ENCODE results near the gene CASP8.
"Not testable (repeated sequence)": the region's sequence is repeated elsewhere in the genome, so short reads cannot be mapped to it uniquely, and the experiment has no call there.

CASP8 gene

GRCh38 chr2:201270293-201271001 lies 10.1 kb downstream of the CASP8 start:
- no peak for DNase-seq

DNA sequence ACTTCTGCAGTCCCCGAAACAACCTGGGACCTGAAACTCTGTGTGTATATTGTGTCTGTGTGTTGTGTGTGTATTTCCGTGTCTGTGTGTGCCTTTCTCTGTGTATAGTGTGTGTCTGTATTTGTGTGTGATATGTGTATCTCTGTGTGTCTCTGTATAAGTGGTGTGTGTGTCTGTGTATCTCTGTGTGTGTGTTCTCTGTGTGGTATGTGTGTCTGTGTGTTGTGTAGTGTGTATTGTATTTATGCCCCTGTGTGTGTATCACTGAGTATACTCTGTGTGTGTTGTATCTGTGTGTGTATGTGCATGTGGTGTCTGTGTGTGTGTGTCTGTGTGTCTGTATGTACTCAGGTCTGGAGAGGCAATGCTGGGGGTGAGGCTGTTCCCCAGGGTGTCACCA lies 11.6 kb downstream of the CASP8 start:
- DNase-seq = no peak

DNA sequence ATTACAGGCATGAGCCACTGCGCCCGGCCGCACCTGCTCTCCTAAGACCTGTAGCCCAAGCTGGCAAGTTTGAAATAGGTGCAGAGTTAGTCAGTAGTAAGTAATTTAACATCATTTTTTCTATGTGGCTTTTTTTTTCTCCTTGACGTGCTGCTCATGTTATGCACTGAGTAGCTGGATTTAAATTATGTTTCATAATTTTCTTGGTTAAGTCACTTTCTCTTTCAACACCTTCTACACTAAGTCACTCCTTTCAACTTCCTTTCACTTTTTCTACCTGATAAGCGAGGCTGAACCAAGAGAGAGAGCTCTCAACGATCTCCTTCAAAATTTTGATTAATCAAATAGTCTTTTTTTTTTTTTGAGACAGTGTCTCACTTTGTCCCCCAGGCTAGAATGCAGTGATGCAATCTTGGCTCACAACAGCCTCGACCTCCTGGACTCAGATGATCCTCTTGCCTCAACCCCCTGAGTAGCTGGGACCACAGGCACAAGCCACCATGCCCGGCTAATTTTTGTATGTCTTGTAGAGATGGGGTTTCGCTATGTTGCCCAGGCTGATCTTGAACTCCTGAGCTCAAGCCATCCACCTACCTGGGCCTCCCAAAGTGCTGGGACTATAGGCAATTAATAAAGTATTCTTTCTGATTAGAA lies 13.1 kb downstream of the CASP8 start:
- DNase-seq = no peak

DNA sequence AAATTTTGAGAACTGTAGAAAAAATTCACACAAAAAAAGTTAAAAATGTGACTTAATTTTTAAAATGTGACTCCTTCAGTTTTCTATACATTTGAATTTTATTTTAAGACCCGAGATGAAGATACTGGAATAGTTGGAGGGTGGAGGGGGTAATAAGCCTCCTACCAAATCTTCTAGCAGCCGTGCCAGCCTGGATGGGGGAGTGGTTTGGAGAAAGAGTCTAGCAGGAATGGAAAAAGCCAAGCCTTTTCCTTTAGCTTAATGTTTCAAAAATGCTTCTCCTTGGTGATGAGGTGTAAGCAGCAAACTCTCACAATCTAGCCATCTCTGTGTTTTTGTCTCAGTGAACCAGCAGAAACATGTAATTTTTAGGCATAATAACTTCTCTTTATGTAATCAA lies 14.7 kb downstream of the CASP8 start:
- no peak for DNase-seq

DNA sequence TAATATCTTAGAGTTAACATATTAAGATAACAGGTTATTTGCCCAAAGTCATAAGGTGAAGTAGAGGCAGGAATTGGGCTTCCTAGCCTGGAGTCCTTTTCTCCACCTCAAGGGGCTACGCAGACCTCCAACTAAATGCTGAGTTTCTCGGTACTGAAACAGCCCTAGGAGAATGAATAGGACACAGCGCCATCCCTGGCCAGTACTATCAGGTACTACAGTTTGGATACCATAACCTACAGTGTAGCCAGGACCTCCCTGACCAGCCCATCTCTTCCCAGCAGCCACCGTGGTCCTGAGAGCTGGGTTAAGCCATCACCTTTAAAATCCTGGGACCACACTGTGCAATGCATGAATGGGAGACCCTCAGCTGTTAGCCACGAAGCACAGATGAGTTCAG lies 15.7 kb downstream of the CASP8 start:
- DNase-seq = no peak

DNA sequence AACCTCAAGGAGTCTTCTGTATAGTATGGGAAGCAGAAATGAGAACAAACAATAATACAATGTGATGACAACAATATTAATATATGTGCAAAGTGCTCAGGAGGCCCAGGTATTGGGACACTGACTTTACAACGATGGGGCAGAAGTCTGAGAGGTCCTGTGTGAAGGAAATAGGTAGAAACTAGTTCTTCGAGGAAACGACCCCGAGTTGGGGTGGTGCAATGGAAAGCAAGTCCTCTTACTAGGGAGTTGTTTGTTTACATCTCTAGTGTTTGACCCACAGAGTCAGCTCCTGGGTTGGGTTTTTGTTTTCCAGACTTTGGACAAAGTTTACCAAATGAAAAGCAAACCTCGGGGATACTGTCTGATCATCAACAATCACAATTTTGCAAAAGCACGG lies 16.2 kb downstream of the CASP8 start:
- no peak for DNase-seq

GRCh38 chr2:201279079-201279478 lies 18.7 kb downstream of the CASP8 start:
- DNase-seq = no peak

DNA sequence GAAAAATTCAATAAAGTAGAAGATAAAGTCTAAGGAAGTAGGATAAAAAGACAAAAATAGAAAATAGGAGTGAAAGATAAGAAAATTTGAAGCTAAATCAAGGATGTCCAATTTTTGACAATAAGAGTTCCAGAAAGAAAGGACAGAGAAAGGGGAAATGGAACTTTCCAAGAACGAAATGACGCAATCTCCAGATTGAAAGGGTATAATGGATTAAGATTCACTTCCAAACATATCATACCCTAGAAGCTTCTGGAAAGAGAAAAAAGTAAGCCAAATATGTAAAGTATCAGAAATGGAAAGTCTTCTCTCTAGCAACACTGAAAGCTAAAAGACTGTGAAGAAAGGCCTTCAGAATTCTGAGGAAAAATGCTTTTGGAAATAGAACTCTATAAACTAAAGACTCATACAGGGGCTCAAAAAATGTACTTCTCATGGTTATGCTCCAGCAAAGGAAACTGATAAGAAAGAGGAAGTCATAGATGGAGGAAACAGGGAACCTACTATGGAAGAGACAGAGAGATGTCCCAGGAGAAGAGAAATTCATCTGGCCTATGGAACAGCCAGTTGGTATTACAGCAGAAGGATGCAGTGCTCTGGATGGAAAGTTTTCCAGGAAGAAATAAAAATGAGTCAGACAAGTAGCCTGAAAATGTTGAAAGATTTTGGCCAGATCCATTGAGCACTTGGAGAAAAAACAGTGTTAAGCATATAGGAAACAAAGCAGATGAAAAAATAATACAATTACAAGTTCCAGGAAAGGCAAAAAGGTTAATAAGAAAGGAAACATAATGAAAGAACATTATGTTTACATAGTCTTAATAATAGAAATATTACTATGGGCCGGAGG lies 20.1 kb downstream of the CASP8 start:
- DNase-seq = no peak

- DNase-seq = no peak
These were observed 25.2 kb downstream of the CASP8 start for GRCh38 chr2:201285499-201285898.

DNA sequence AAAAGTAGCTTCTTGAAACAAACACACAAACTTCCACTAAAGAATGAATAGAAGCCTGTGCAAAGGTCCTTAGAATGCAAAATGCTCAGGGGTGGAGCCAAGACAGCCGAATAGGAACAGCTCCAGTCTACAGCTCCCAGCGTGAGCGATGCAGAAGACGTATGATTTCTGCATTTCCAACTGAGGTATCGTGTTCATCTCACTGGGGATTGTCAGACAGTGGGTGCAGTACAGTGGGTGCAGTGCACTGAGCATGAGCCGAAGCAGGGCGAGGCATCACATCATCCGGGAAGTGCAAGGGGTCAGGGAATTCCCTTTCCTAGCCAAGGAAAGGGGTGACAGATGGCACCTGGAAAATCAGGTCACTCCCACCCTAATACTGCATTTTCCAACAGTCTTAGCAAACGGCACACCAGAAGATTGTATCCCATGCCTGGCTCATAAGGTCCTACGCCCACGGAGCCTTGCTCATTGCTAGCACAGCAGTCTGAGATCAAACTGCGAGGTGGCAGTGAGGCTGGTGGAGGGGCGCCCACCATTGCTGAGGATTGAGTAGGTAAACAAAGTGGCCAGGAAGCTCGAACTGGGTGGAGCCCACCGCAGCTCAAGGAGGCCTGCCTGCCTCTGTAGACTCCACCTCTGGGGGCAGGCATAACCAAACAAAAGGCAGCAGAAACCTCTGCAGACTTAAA lies 30.3 kb downstream of the CASP8 start:
- DNase-seq = not testable (repeated sequence)

- DNase-seq = no peak
These were observed 38.2 kb downstream of the CASP8 start for GRCh38 chr2:201298462-201299052.

DNA sequence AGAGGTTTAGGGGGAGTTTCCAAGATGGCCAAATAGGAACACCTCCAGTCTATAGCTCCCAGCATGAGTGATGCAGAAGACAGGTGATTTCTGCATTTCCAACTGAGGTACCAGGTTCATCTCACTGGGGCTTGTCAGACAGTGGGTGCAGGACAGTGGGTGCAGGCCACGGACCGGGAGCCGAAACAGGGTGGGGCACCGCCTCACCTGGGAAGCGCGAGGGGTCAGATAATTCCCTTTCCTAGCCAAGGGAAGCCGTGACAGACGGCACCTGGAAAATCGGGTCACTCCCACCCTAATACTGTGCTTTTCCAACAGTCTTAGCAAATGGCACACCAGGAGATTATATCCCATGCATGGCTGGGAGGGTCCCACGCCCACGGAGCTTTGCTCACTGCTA lies 39.6 kb downstream of the CASP8 start:
- DNase-seq = not testable (repeated sequence)

GRCh38 chr2:201307876-201308275 lies 47.5 kb downstream of the CASP8 start:
- DNase-seq = no peak

- DNase-seq = no peak
These were observed 48.6 kb downstream of the CASP8 start for GRCh38 chr2:201308914-201309313.

- DNase-seq = no peak
These were observed 53.0 kb downstream of the CASP8 start for GRCh38 chr2:201313362-201313761.

DNA sequence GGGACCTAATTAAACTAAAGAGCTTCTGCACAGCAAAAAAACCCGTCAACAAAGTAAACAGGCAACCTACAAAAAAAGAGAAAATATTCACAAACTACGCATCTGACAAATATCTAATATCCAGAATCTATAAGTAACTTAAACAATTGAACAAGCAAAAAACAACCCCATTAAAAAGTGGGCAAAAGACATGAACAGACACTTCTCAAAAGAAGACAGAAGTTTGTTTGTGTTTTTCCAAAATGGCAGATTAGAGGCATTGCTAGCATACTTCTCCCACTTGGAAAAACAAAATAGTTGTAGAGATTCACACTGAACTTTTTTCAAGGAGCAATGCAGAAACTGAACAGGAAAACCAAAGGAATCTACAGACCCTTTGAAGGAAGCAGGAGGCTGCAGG lies 59.2 kb downstream of the CASP8 start:
- no peak for DNase-seq

- DNase-seq = no peak
These were observed 59.9 kb downstream of the CASP8 start for GRCh38 chr2:201320257-201320656.

DNA sequence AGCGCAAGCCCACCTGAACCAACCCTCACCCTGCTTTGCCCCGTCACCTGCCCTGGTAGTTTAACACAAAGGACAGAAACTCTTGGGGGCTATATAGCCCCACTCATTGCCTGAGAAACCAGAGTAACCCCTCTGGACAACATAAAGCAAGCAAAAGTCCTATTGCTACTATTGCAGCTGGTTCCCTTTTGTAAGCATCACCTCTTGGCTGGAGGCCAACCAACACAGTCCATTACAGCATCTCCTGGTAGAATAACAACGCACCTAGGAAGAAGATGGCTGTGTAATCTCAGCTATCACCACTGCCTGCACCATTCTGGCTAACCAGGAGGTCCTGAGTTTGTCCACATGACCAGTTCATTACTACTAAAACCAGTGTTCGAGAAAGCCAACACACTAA lies 60.4 kb downstream of the CASP8 start:
- DNase-seq = no peak

GRCh38 chr2:201322772-201323171 lies 62.4 kb downstream of the CASP8 start:
- no peak for DNase-seq

- no peak for DNase-seq
These were observed 67.3 kb downstream of the CASP8 start for GRCh38 chr2:201327678-201328077.

- no peak for DNase-seq
These were observed 69.1 kb downstream of the CASP8 start for GRCh38 chr2:201329409-201329808.

Data from inflammatory macrophage treated with lipopolysaccharide for 1 hour (primary cell).